Esophagus muscularis mucosa (tissue), 3 donors: ENCODE results near the gene BBC3.

Experiments
- POLR2AphosphoS5 ChIP-seq, 2 donors: sonication (generic); formaldehyde crosslinking; IDR thresholded peaks; one replicate each; pipeline ENCODE4 v1.6.1; 2017; ENCODE audit warnings: antibody characterized with exemption in 2 of 2
- TF ChIP-seq, protein P1 (sequence below), 3 experiments: fragments of 200-600 bp in 2 of 3; fragments of 450-650 bp in 1 of 3; sonication (generic) in 2 of 3; IDR thresholded peaks; one replicate each; pipeline ENCODE4 v1.5.1; 2017 to 2019; ENCODE audit warnings: antibody characterized with exemption in 3 of 3, mild to moderate bottlenecking in 2 of 3, moderate library complexity in 1 of 3

DNA sequence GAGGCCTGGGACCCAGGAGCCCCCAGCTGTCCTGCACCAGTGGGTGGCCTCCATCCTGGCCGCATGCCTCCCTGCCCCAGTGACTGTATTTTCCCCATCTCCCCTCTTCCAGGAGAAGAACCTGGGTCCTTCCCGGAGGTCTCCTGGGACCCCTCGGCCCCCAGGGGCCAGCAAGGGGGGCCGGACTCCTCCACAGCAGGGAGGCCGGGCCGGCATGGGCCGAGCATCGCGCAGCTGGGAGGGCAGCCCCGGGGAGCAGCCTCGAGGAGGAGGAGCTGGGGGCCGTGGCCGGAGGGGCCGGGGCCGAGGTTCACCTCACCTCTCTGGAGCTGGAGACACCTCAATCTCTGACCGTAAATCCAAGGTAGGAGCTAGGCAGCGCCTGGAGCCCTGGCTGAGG lies 29.5 kb upstream of the BBC3 start:
- TF ChIP-seq POLR2AphosphoS5 (IDR thresholded peaks at IDR 0.05): no peak
- TF ChIP-seq, protein P1, sequence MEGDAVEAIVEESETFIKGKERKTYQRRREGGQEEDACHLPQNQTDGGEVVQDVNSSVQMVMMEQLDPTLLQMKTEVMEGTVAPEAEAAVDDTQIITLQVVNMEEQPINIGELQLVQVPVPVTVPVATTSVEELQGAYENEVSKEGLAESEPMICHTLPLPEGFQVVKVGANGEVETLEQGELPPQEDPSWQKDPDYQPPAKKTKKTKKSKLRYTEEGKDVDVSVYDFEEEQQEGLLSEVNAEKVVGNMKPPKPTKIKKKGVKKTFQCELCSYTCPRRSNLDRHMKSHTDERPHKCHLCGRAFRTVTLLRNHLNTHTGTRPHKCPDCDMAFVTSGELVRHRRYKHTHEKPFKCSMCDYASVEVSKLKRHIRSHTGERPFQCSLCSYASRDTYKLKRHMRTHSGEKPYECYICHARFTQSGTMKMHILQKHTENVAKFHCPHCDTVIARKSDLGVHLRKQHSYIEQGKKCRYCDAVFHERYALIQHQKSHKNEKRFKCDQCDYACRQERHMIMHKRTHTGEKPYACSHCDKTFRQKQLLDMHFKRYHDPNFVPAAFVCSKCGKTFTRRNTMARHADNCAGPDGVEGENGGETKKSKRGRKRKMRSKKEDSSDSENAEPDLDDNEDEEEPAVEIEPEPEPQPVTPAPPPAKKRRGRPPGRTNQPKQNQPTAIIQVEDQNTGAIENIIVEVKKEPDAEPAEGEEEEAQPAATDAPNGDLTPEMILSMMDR (IDR thresholded peaks at IDR 0.05): no peak
